ENCODE measurements around the gene SLC6A6.

The SLC6A6 gene

DNA sequence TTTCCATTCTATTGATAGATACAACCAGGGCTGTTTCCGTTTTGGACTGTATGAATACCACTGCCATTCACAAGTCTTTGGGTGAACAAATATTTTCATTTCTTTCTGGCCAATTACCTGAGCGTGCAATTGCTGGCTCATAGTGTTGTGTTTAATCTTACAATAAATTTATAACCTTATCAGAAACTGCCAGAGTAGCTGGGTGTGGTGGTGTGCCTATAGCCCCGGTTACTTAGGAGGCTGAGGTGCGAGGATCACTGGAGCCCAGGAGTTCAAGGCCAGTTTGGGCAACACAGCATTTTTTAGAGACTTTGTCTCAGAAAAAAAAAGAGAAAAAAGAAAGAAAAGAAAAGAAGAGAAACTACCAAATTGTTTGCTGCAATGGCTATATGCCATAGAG lies 5.4 kb upstream of the SLC6A6 start:
- Histone ChIP-seq H3K4ac (ENCODE audit: low read depth, low read length) (no peak overlapping the region), H3K79me2 (ENCODE audit: control insufficient read depth, insufficient read depth, low read length) (no peaks in the 10 kb centered on the region), H4K5ac (ENCODE audit: low read length) (no peak overlapping the region), H3K27ac (ENCODE audit: low read depth, low read length) (no peak overlapping the region), H3K56ac (ENCODE audit: low read length) (no peak overlapping the region), H2BK15ac (replicated peaks; ENCODE audit: low read depth) (no peak overlapping the region), H3K36me3 (ENCODE audit: control insufficient read depth, insufficient read depth, low read length) (no peaks in the 10 kb centered on the region), H2BK5ac (ENCODE audit: low read length) (no peak overlapping the region), H2BK120ac (ENCODE audit: low read depth, low read length) (no peak overlapping the region), H3K79me1 (ENCODE audit: low read length) (no peaks in the 10 kb centered on the region), H2AK5ac (ENCODE audit: low read length) (no peak overlapping the region), H4K8ac (ENCODE audit: low read depth, low read length) (no peak overlapping the region), H3K4me2 (ENCODE audit: low read length) (no peak overlapping the region), H3K23ac (ENCODE audit: low read length) (no peak overlapping the region), H3K4me3 (ENCODE audit: low read length) (no peak overlapping the region), H3K27me3 (ENCODE audit: insufficient read depth, low read length, poor library complexity) (no peaks in the 10 kb centered on the region), H3K18ac (ENCODE audit: low read length) (no peak overlapping the region), H3K9ac (ENCODE audit: low read length) (no peak overlapping the region), H3K4me1 (ENCODE audit: control insufficient read depth, low read depth, low read length) (no peaks in the 10 kb centered on the region)
- no peak for DNase-seq
- WGBS (ENCODE audit: extremely low coverage, insufficient coverage, low lambda C conversion rate): no CpG with 5 or more reads among the region's 4 CpGs

DNA sequence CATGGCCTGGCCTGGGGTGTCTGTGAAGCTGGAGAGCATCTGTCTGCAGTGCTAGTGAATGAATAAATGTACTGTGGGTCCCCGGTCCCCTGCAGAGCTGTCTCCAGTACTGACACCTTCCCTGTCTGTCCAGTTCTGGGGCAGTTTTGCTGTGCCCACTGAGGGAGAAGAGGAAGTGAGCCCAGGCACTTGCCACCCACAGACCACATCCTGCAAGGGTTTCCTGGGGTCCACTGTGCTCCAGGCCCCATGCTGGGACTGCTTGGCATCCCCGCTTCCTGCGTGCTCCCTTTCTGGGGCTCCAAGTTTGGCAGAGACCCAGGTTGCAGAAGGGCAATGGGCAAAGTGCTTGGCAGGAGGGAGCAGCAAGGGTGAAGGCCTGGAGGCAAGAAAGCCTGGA lies 4.9 kb upstream of the SLC6A6 start:
- Histone ChIP-seq H3K23ac (ENCODE audit: low read length) (no peak overlapping the region), H3K79me2 (ENCODE audit: control insufficient read depth, insufficient read depth, low read length) (peaks cover under 1% of the 10 kb centered on the region), H3K9ac (ENCODE audit: low read length) (no peak overlapping the region), H3K4ac (ENCODE audit: low read depth, low read length) (no peak overlapping the region), H3K4me1 (ENCODE audit: control insufficient read depth, low read depth, low read length) (no peaks in the 10 kb centered on the region), H4K8ac (ENCODE audit: low read depth, low read length) (no peak overlapping the region), H3K79me1 (ENCODE audit: low read length) (no peaks in the 10 kb centered on the region), H3K27ac (ENCODE audit: low read depth, low read length) (no peak overlapping the region), H2BK5ac (ENCODE audit: low read length) (no peak overlapping the region), H2AK5ac (ENCODE audit: low read length) (no peak overlapping the region), H3K27me3 (ENCODE audit: insufficient read depth, low read length, poor library complexity) (no peaks in the 10 kb centered on the region), H4K5ac (ENCODE audit: low read length) (no peak overlapping the region), H3K4me2 (ENCODE audit: low read length) (no peak overlapping the region), H3K4me3 (ENCODE audit: low read length) (no peak overlapping the region), H3K18ac (ENCODE audit: low read length) (no peak overlapping the region), H2BK120ac (ENCODE audit: low read depth, low read length) (no peak overlapping the region), H3K56ac (ENCODE audit: low read length) (no peak overlapping the region), H3K36me3 (ENCODE audit: control insufficient read depth, insufficient read depth, low read length) (no peaks in the 10 kb centered on the region), H2BK15ac (replicated peaks; ENCODE audit: low read depth) (no peak overlapping the region)
- no CpG with 5 or more reads among the region's 3 CpGs for WGBS (ENCODE audit: extremely low coverage, insufficient coverage, low lambda C conversion rate)
- no peak for DNase-seq

DNA sequence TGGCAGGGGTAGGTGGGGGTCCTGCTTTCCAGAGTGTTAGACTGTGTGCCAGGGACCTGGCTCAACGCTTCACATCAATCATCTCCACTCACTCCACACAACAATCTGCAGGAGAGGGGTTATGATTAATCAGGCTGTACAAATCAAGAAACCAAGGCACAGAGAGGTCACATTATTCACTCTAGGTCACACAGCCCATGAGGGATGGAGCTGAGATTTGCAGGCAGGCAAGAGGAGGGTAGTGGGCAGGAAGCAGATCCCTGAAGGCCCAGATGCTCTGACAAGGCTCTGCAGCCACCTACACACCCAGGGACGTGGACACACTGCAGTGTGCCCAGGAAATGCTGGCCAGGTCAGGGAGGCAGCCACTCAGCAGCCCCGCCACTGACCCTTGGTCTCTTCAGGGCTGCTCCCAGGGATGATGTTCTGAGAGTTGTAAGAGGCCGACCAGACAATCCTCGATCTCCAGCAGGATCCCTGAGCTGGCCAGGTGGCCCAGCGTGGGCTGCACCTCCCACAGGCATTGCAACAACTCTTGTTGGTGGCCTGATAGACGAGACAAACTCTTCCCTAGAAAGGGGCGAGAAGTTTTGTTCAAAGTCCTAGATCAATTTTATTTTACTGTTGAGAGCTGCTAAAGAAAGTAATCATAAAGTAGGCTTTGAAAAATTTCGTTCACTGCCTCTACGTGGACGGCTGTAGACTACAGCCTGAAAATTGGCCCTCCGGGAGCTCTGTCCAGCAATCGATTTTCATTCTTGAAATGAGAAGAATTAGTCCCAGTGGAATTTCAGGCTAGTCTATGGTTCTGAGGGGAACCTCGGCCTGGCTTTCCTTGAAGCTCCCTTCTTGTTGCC lies 4.2 kb upstream of the SLC6A6 start:
- Histone ChIP-seq H3K4me3 (ENCODE audit: low read length) (no peak overlapping the region), H3K79me2 (ENCODE audit: control insufficient read depth, insufficient read depth, low read length) (peaks cover 6% of the 10 kb centered on the region), H2AK5ac (ENCODE audit: low read length) (no peak overlapping the region), H2BK5ac (ENCODE audit: low read length) (no peak overlapping the region), H4K5ac (ENCODE audit: low read length) (no peak overlapping the region), H3K36me3 (ENCODE audit: control insufficient read depth, insufficient read depth, low read length) (no peaks in the 10 kb centered on the region), H3K23ac (ENCODE audit: low read length) (no peak overlapping the region), H2BK15ac (replicated peaks; ENCODE audit: low read depth) (no peak overlapping the region), H3K9ac (ENCODE audit: low read length) (no peak overlapping the region), H2BK120ac (ENCODE audit: low read depth, low read length) (no peak overlapping the region), H3K4me2 (ENCODE audit: low read length) (no peak overlapping the region), H3K4me1 (ENCODE audit: control insufficient read depth, low read depth, low read length) (no peaks in the 10 kb centered on the region), H3K27ac (ENCODE audit: low read depth, low read length) (no peak overlapping the region), H3K4ac (ENCODE audit: low read depth, low read length) (no peak overlapping the region), H3K18ac (ENCODE audit: low read length) (no peak overlapping the region), H3K79me1 (ENCODE audit: low read length) (peaks cover 2% of the 10 kb centered on the region), H3K27me3 (ENCODE audit: insufficient read depth, low read length, poor library complexity) (no peaks in the 10 kb centered on the region), H4K8ac (ENCODE audit: low read depth, low read length) (no peak overlapping the region), H3K56ac (ENCODE audit: low read length) (no peak overlapping the region)
- no CpG with 5 or more reads among the region's 14 CpGs for WGBS (ENCODE audit: extremely low coverage, insufficient coverage, low lambda C conversion rate)
- no peak for DNase-seq

DNA sequence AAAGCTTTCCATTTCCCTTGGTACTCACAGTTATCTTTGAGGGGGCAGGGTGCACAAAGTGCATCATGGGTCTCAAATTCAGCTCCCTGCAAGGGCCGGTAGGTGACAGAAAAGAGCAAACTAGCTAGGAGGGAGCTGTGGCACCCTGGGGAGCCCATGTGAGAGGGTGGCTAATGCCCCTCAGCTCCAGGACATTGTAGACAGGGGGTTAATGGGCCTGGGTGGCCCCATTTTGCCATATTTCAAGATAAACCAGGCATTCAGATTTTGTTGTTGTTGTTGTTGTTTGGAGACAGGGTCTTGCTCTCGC lies 3.7 kb upstream of the SLC6A6 start:
- Histone ChIP-seq H3K4me1 (ENCODE audit: control insufficient read depth, low read depth, low read length) (no peaks in the 10 kb centered on the region), H3K18ac (ENCODE audit: low read length) (no peak overlapping the region), H3K27me3 (ENCODE audit: insufficient read depth, low read length, poor library complexity) (no peaks in the 10 kb centered on the region), H2BK15ac (replicated peaks; ENCODE audit: low read depth) (no peak overlapping the region), H4K5ac (ENCODE audit: low read length) (no peak overlapping the region), H3K4me3 (ENCODE audit: low read length) (no peak overlapping the region), H3K79me1 (ENCODE audit: low read length) (peaks cover 6% of the 10 kb centered on the region), H2BK120ac (ENCODE audit: low read depth, low read length) (no peak overlapping the region), H3K36me3 (ENCODE audit: control insufficient read depth, insufficient read depth, low read length) (no peaks in the 10 kb centered on the region), H3K79me2 (ENCODE audit: control insufficient read depth, insufficient read depth, low read length) (peaks cover 12% of the 10 kb centered on the region), H3K56ac (ENCODE audit: low read length) (no peak overlapping the region), H3K27ac (ENCODE audit: low read depth, low read length) (no peak overlapping the region), H3K23ac (ENCODE audit: low read length) (no peak overlapping the region), H2AK5ac (ENCODE audit: low read length) (no peak overlapping the region), H3K4me2 (ENCODE audit: low read length) (no peak overlapping the region), H3K9ac (ENCODE audit: low read length) (no peak overlapping the region), H3K4ac (ENCODE audit: low read depth, low read length) (no peak overlapping the region), H4K8ac (ENCODE audit: low read depth, low read length) (no peak overlapping the region), H2BK5ac (ENCODE audit: low read length) (no peak overlapping the region)
- DNase-seq: no peak
- WGBS (ENCODE audit: extremely low coverage, insufficient coverage, low lambda C conversion rate): no CpG with 5 or more reads among the region's 2 CpGs

DNA sequence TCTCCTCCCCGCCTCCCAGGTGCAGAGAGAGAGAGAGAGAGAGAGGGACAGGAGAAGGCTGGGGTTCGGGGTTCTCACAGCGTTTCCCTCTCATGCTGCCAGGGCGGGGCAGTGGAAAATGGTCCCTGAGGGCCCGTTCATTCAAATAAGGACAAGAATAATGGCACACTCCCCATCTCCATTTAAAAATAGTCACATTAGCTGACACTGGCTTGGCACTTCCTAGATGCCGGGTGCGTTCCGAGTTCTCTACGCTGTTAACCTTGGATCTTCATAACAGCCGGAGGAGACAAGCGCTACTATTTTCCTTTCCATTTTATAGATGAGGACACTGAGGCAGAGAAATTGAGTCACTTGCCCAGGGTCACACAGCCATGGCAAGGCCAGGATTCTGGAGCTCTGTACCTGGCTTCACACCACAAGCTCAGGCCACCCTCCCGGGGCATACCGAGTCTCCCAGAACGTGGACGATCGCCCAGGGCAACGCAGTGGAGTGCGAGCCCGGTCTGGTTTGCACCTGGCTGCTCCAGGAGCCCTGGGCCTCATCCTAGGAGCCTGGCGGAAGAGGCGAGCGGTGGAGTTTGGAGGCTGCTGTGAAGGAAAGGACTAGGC lies 608 bp upstream of the SLC6A6 start:
- no peak overlapping the region for H4K5ac ChIP-seq (ENCODE audit: low read length)
- no peak overlapping the region for H2AK5ac ChIP-seq (ENCODE audit: low read length)
- whole genome bisulfite sequencing (ENCODE audit: extremely low coverage, insufficient coverage, low lambda C conversion rate): no CpG with 5 or more reads among the region's 22 CpGs
- H3K18ac ChIP-seq (ENCODE audit: low read length): peak overlapping the region; percentile 11
- no peaks in the 10 kb centered on the region for H3K27me3 ChIP-seq (ENCODE audit: insufficient read depth, low read length, poor library complexity)
- H3K79me1 ChIP-seq (ENCODE audit: low read length): peaks cover 13% of the 10 kb centered on the region
- H3K79me2 ChIP-seq (ENCODE audit: control insufficient read depth, insufficient read depth, low read length): peaks cover 42% of the 10 kb centered on the region
- H3K56ac ChIP-seq (ENCODE audit: low read length): peak overlapping the region; percentile 92
- peak overlapping the region; percentile 12 for H3K4me3 ChIP-seq (ENCODE audit: low read length)
- H3K9ac ChIP-seq (ENCODE audit: low read length): peak overlapping the region; percentile 62
- peak overlapping the region; percentile 19 for H3K27ac ChIP-seq (ENCODE audit: low read depth, low read length)
- H2BK120ac ChIP-seq (ENCODE audit: low read depth, low read length): no peak overlapping the region
- H3K4me1 ChIP-seq (ENCODE audit: control insufficient read depth, low read depth, low read length): peaks cover 9% of the 10 kb centered on the region
- peak overlapping the region; percentile 3 for H3K4me2 ChIP-seq (ENCODE audit: low read length)
- no peak overlapping the region for H2BK15ac ChIP-seq (replicated peaks; ENCODE audit: low read depth)
- H3K23ac ChIP-seq (ENCODE audit: low read length): no peak overlapping the region
- peak overlapping the region; percentile 43 for H2BK5ac ChIP-seq (ENCODE audit: low read length)
- peak overlapping the region; percentile 1 for H3K4ac ChIP-seq (ENCODE audit: low read depth, low read length)
- no peak overlapping the region for H4K8ac ChIP-seq (ENCODE audit: low read depth, low read length)
- no peaks in the 10 kb centered on the region for H3K36me3 ChIP-seq (ENCODE audit: control insufficient read depth, insufficient read depth, low read length)
- no peak for DNase-seq
